GM12891 (cell line): ENCODE results near the gene ZFP36.
"Not testable (repeated sequence)": the region's sequence is repeated elsewhere in the genome, so short reads cannot be mapped to it uniquely, and the experiment has no call there.

Experiments used
- DNase-seq: peaks from one replicate; pipeline ENCODE4 v3.0.0; 2011; ENCODE audit warnings: low spot score; ENCODE audit not compliant: insufficient read length
- FAIRE-seq: peaks from 2 replicates; lab custom pipeline; 2011; peaks lifted over from hg19 to GRCh38; lab: Jason Lieb, UNC
- PAX5 ChIP-seq: IDR thresholded peaks from 2 replicates; pipeline ENCODE4 v1.6.1; 2011; ENCODE audit warnings: low read length, moderate library complexity, mild to moderate bottlenecking; ENCODE audit not compliant: insufficient read depth, severe bottlenecking
- POLR2A ChIP-seq: IDR thresholded peaks from 2 replicates; pipeline ENCODE4 v1.6.1; 2011; ENCODE audit warnings: low read depth, low read length, control low read depth
- POLR2AphosphoS5 ChIP-seq: IDR thresholded peaks from 2 replicates; pipeline ENCODE4 v1.6.1; 2011; ENCODE audit warnings: low read depth, low read length, control low read depth
- POU2F2 ChIP-seq: IDR thresholded peaks from 2 replicates; pipeline ENCODE4 v1.6.1; 2011; ENCODE audit warnings: low read depth, mild to moderate bottlenecking, control low read depth, low read length, moderate library complexity
- SPI1 ChIP-seq: IDR thresholded peaks from 2 replicates; pipeline ENCODE4 v1.6.1; 2011; ENCODE audit warnings: low read depth, low read length, control low read depth
- TAF1 ChIP-seq: IDR thresholded peaks from 2 replicates; pipeline ENCODE4 v1.6.1; 2011; ENCODE audit warnings: low read depth, low read length, control low read depth

ZFP36 gene

GRCh38 chr19:39375929-39376328 is 30.7 kb upstream of the ZFP36 start:
- DNase-seq, result no peak
- FAIRE-seq, result no peak
- TF ChIP-seq POLR2AphosphoS5, result no peak
- no peak for TF ChIP-seq POLR2A
- TF ChIP-seq PAX5, result no peak
- TF ChIP-seq POU2F2, result no peak
- no peak for TF ChIP-seq SPI1
- TF ChIP-seq TAF1, result no peak

- no peak for TF ChIP-seq PAX5
- DNase-seq (no peak), FAIRE-seq (no peak)
These were observed 29.0 kb upstream of the ZFP36 start for GRCh38 chr19:39377373-39378362.

- FAIRE-seq, result not testable (repeated sequence)
These were observed 27.3 kb upstream of the ZFP36 start for GRCh38 chr19:39379366-39379765.

GRCh38 chr19:39379865-39380396 is 26.7 kb upstream of the ZFP36 start:
- TF ChIP-seq SPI1, result no peak
- no peak for TF ChIP-seq TAF1
- no peak for TF ChIP-seq PAX5
- FAIRE-seq (no peak), DNase-seq (no peak)

More at GRCh38 chr19:39379366-39379765, 27.3 kb upstream of the ZFP36 start:
- not testable (repeated sequence) for DNase-seq

- DNase-seq (no peak), FAIRE-seq (no peak)
- TF ChIP-seq POU2F2, result no peak
- TF ChIP-seq POLR2A, result no peak
- no peak for TF ChIP-seq POLR2AphosphoS5
- TF ChIP-seq PAX5, result no peak
- TF ChIP-seq SPI1, result no peak
- TF ChIP-seq TAF1, result no peak
These were observed 25.8 kb upstream of the ZFP36 start for GRCh38 chr19:39380521-39381502.

- FAIRE-seq (no peak), DNase-seq (no peak)
- TF ChIP-seq POU2F2 (no peak), TAF1 (no peak), POLR2AphosphoS5 (no peak), SPI1 (no peak), PAX5 (no peak), POLR2A (no peak)
These were observed 24.6 kb upstream of the ZFP36 start for GRCh38 chr19:39381910-39382611.

- TF ChIP-seq TAF1, result no peak
- TF ChIP-seq POLR2A, result no peak
- no peak for TF ChIP-seq PAX5
- TF ChIP-seq POU2F2, result no peak
- TF ChIP-seq POLR2AphosphoS5, result no peak
- TF ChIP-seq SPI1, result no peak
- FAIRE-seq (no peak), DNase-seq (no peak)
These were observed 23.4 kb upstream of the ZFP36 start for GRCh38 chr19:39382991-39383828.

GRCh38 chr19:39384839-39385568 is 21.6 kb upstream of the ZFP36 start:
- DNase-seq (no peak), FAIRE-seq (no peak)
- no peak for TF ChIP-seq SPI1
- TF ChIP-seq POU2F2, result no peak
- no peak for TF ChIP-seq POLR2AphosphoS5
- no peak for TF ChIP-seq POLR2A
- no peak for TF ChIP-seq TAF1
- TF ChIP-seq PAX5, result no peak
